Superior temporal gyrus (tissue), 1 donor: Measurements from ENCODE around the gene CDC14A.
A peak's percentile ranks its signal among the peaks of the same experiment; 100 is the strongest.
"Not testable (repeated sequence)": the region's sequence is repeated elsewhere in the genome, so short reads cannot be mapped to it uniquely, and the experiment has no call there.

Experiments used
- DNase-seq: peaks from one replicate; pipeline ENCODE4 v3.0.0-alpha.2; 2016; ENCODE audit errors: extremely low spot score

Gene CDC14A

DNA sequence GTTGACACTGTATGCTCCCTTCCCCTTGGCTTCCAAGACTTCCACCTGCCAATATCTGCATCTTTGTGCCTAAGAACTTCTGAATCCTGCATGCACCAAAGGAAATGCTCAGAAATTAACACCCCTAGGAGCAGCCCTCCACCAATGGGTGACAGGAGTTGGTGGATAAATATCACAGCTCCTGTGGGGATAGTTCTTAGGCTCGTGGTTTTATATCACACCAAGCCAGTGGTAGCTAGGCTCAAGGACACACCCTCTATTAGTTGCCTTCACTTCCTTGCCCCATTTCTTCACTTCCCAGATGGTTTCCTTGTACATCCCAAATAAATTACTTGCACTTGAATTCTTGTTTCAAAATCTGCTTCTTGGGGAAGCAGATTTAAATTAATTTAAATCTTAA is 16.9 kb upstream of the CDC14A start:
- DNase-seq, result no peak

DNA sequence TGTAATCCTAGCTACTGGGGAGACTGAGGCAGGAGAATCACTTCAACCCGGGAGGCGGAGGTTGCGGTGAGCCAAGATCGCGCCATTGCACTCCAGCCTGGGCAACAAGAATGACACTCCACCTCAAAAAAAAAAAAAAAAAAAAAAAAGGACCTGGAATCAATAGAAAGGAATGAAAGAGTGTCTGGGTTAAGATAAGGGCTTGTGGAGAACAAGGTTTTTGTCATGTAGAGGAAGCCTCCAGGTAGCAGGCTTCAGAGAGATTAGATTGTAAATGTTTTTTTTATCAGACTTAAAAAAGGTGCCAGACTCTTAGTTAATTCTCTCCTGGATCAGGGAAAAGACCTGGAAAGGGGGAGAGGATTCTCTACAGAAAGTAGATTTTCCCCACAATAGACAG is 14.4 kb upstream of the CDC14A start:
- DNase-seq, result not testable (repeated sequence)

- DNase-seq, result not testable (repeated sequence)
Measured at GRCh38 chr1:100339735-100340134, 12.6 kb upstream of the CDC14A start.

DNA sequence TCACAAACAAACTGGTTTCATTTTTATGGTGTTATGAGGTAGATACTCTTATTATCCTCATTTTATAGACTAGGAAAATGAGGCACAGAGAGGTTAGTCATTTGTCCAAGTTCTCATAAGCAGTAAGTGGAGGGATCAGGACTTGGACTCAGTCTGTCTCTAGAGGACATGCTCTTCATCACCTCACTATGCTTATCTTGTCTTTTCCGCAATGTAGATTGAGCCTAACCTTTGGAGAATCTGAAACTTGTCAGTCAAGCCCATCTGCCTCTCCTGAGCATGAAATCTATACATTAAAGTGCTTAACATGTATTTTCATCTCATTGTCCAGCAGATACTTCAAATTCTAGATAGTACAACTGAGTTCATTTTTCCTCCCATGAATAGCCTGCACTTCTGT is 11.8 kb upstream of the CDC14A start:
- DNase-seq, result no peak

DNA sequence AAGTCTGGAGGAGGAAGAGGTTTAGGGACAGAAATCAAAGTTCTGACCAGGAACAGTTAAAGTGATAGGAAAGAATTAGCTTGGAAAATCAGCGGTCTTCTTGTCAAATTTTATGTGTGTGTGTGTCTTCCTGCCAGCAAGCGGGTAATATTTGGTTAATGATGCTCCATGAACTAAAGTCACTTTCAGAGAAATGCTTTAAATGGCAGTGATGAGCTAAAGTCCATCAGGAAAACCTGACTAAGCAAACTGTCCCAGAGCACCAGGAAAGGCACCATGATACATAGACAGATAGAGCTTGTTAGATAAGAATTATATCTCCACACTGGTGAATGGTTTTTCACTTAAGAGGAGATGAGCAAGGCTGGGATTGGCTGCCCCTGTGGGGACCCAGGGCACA is 10.0 kb upstream of the CDC14A start:
- no peak for DNase-seq

DNA sequence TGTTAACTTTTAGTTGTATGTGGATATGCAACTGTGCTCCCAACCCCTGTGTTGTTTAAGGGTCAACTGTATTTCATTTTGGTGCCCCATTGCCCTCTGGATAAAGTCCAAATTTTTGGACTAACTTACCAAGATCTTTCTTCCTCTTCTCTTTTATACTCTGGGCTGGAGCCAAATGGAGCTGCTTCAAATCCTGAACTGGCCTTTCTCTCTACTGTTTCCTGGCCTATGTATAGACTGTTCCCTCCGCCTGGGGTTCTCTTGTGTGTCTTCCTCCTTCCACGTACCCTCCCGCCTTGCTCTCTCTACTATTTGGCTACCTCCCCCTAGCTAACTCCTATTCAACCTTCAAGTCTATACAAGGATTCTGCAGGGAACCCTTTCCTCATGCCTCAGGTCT is 8.4 kb upstream of the CDC14A start:
- DNase-seq, result no peak

GRCh38 chr1:100344774-100345173 is 7.5 kb upstream of the CDC14A start:
- DNase-seq, result no peak

GRCh38 chr1:100346387-100346786 is 5.9 kb upstream of the CDC14A start:
- no peak for DNase-seq

DNA sequence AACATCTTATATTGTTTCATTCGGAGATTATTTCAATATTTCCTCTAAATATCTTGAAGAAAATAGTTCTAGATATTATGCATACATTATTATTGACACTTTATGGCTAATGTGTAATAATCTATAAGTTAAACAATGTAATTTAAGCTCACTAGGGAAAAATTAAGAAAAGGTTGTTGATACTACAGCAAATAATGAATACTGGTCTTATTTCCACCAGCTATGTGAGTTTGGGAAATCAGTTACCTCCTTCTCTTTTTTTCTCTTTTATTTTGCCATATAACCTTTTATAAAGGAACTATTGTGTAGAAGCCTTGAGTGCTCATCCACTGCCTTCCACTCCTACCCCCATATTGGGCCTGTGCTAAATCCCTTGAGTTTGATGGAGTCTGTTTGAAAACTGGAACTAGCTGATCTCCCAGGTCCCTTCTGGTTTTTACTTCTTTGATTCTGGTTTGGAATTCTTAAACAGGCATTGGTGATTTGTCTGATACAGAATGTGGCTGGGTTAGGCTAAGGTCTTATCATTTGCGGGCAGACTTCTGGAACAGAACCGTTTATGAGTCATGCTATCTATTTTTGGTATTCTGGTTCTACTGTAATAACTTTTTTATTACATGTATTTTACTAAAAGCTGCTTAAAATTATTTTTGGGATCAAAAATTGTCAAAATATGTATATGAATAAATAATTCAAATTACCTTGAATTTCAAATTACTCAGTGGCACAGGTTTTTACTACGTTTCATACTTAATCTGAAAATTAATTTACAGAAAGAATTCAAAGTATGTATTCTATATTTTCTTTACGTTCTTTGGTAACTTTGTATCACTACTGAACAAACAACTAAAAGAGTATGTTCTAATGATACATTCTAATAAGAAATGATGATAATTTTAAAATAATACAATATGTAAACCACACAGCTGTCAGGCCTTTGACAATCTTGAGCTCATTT is 5.0 kb upstream of the CDC14A start:
- DNase-seq, result no peak

GRCh38 chr1:100348549-100349144 is 3.7 kb upstream of the CDC14A start:
- DNase-seq, result no peak

GRCh38 chr1:100349246-100349645 is 3.1 kb upstream of the CDC14A start:
- DNase-seq, result no peak

DNA sequence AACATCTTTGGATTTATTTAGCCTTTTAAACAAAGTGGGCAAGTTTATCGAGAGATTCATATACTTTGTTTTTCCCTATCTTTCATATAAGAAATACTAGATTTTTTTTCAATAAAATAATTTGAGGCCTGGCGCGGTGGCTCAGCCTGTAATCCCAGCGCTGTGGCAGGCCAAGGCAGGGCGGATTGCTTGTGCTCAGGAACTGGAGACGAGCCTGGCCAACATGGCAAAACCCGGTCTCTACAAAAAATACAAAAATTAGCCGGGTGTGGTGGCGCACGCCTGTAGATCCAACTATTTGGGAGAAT is 1.6 kb upstream of the CDC14A start:
- DNase-seq, result no peak

DNA sequence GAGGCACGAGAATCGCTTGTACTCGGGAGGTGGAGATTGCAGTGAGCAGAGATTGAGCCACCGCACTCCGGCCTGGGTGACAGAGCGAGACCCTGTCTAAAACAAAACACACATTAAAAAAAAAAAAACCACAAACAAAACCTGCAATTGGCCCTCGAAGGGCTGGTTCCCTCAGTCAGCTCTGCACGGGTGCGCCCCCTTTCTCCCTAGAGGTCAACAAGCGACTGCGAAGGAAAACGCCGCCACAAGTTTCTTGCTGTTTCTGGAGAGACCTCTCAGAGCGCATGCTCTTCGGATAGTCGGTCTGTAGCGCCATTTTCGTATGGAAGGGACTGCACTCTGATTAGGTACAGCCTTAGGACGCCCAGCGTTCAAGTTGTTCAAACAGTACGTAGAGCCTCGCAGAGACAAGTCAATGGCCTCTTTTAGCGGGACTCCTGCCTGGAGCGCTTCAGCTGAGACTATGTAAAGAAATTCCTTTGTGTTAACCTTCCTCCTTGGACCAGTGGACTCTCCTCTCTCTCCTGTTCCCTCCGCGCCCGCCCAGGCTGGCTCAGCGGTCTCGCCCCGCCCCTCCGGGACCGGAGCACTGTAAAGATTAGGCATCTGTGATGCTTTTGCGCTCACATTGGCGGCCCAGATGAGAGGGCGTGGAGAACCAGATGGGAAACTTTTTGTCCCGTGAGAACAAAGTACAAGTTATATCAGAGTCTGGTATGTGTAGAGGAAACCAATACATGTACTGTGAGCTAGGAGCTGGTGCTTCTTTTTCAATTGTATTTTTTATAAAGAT is 1.0 kb upstream of the CDC14A start:
- peak; percentile 92 for DNase-seq

DNA sequence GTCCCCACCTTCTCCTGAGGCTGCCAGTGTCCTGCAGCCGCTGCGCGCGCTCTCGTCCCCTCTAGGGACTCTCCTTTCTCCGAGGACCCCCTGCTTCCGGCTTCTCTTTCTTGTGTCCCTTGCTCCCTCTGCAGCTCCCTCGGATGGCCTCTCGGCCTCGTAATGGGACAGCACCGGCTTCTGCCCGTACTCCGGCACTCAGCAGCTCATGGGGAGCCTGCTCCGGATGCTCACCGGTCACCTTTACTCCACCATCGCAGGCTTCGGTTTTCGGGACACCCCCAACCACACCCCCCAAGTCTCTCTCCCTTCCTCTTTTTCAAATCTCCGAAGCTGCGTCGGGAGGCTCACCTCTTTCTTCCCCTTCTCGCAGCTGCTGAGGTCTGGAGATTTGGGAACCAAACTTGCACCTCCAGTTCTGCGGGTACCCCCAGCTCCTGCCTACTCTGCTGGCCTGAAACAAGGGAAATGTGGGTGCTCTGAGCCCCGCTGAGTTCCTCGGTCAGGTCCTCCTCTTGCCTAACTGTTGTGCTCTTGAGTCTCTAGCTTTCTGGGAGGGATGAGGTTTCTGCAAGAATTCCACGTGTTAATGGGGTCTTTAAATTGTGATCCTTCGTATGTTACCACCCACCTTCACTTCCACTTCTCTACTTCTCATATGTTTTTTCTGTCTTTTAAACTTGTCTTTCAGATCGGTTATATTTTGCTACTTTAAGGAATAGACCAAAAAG is 930 bp downstream of the CDC14A start:
- DNase-seq, result no peak

DNA sequence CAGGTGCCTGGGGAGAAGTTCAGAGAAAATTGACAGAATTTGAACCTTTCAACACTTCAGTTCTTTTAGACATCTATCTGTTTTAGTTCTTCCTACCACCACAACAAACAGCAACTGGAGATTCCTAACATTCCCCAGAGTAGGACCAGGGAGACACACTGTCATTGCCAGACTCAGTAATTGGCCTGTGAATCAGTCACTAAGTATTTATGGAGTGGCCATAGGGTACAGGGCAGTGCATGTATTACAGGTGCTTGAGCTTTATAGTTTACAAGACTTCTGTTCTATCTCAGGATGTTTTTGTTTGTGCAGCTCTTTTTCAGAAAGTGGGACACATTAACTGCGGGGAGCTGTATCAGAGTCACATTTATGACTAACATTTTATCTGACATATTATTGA is 1.7 kb downstream of the CDC14A start:
- no peak for DNase-seq

DNA sequence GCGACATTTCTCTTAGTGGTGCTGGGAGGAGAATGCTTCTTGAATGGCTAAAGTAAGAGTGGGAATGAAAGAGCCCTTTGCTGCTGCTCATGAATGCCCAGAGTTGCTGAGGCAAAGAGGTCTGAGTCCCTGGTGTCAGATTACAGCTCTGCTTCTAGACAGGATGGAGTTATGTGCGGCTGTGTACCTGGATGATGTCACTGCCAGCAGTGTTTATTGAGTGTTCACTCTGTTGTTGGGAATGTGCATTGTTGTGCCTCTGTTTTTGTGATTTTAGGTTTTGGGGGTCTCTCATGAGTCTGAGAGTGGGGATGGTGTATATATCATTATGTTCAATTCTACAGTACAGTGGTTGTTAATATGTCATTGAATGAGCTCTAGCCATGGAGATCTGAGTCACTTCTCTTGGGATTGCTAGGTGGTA is 2.7 kb downstream of the CDC14A start:
- no peak for DNase-seq

DNA sequence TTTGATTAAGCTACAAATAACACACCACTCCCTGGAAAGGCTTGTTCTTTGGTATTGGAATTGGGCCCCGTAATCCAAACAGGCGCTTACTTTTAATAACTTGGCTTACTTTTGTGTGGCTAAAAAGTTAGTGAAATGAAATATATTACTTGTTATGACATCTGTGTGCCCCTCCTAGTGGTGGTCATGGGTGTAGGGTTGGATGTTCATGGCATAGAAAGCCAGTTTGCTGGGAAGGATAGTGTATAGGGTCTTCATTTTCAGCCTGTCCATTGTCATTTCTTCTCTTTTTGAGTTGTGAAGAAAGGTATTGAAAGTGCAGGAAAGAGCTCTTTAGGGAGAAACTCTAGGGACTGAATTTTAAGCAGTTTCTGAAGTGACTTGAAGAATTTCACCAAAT is 5.9 kb downstream of the CDC14A start:
- DNase-seq, result no peak

- DNase-seq, result no peak
Measured at GRCh38 chr1:100359139-100359538, 6.8 kb downstream of the CDC14A start.

GRCh38 chr1:100360790-100361510 is 8.6 kb downstream of the CDC14A start:
- no peak for DNase-seq

GRCh38 chr1:100361511-100362089 is 9.3 kb downstream of the CDC14A start:
- no peak for DNase-seq
